ENCODE data around the gene CDK14. TPM values are rescaled to one million over a fixed set of nuclear protein-coding genes. Genes with fewer than 3 reads are reported as not detected.
A peak's percentile ranks its signal among the peaks of the same experiment; 100 is the strongest.
"Not testable (repeated sequence)": the region's sequence is repeated elsewhere in the genome, so short reads cannot be mapped to it uniquely, and the experiment has no call there.

The CDK14 gene
- total and polyA plus RNA-seq, 8 donors = 0.58 to 43.9 (median 12.2) TPM

- peaks cover 0 to 43% (median 24%) of the 10 kb centered on the region in 4 donors for H3K4me1 ChIP-seq
- no peaks in the 10 kb centered on the region for H3K9me3 ChIP-seq
- H3K4me3 ChIP-seq = no peak overlapping the region
- TF ChIP-seq, protein P1, sequence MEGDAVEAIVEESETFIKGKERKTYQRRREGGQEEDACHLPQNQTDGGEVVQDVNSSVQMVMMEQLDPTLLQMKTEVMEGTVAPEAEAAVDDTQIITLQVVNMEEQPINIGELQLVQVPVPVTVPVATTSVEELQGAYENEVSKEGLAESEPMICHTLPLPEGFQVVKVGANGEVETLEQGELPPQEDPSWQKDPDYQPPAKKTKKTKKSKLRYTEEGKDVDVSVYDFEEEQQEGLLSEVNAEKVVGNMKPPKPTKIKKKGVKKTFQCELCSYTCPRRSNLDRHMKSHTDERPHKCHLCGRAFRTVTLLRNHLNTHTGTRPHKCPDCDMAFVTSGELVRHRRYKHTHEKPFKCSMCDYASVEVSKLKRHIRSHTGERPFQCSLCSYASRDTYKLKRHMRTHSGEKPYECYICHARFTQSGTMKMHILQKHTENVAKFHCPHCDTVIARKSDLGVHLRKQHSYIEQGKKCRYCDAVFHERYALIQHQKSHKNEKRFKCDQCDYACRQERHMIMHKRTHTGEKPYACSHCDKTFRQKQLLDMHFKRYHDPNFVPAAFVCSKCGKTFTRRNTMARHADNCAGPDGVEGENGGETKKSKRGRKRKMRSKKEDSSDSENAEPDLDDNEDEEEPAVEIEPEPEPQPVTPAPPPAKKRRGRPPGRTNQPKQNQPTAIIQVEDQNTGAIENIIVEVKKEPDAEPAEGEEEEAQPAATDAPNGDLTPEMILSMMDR (IDR thresholded peaks at IDR 0.05) = no peak
- no peak for TF ChIP-seq POLR2AphosphoS5 (IDR thresholded peaks at IDR 0.05)
- TF ChIP-seq EP300 (IDR thresholded peaks at IDR 0.05) = no peak
- TF ChIP-seq POLR2A (IDR thresholded peaks at IDR 0.05) = no peak
- no peaks in the 10 kb centered on the region for H3K36me3 ChIP-seq
- WGBS, 5 donors = 38 to 59% (median 43%) methylated on average over 3 of the region's 3 CpGs
- peak overlapping the region in 1 of 5 donors; percentile 46 for H3K27ac ChIP-seq
- intact Hi-C loops (cut with DNase I; ENCODE audit: low total_unique reads) = loop anchor here (10.0 kb wide), 1 partner anchor 71 kb away; no protein-coding TSS in a partner anchor
- peak in 1 of 2 donors; percentile 61 for DNase-seq
- H3K27me3 ChIP-seq = no peaks in the 10 kb centered on the region
Observed at GRCh38 chr7:90626013-90626412, 29.9 kb downstream of the CDK14 start.

GRCh38 chr7:90629297-90629918 lies 33.3 kb downstream of the CDK14 start:
- intact Hi-C loops (cut with DNase I; ENCODE audit: low total_unique reads) = loop anchor here (10.0 kb wide), 1 partner anchor 75 kb away; no protein-coding TSS in a partner anchor
- DNase-seq = peak in 1 of 2 donors; percentile 67
- no peak overlapping the region for H3K4me3 ChIP-seq
- no peak for TF ChIP-seq POLR2A (IDR thresholded peaks at IDR 0.05)
- TF ChIP-seq, protein P1 (IDR thresholded peaks at IDR 0.05) = peak in 5 of 7 experiments; percentile 33 to 57 (median 45)
- no peak for TF ChIP-seq POLR2AphosphoS5 (IDR thresholded peaks at IDR 0.05)
- no peaks in the 10 kb centered on the region for H3K27me3 ChIP-seq
- no peaks in the 10 kb centered on the region for H3K9me3 ChIP-seq
- peaks cover 0 to 20% (median 13%) of the 10 kb centered on the region in 4 donors for H3K4me1 ChIP-seq
- H3K36me3 ChIP-seq = no peaks in the 10 kb centered on the region
- 87 to 95% (median 91%) methylated on average over 6 of the region's 6 CpGs for WGBS, 5 donors
- H3K27ac ChIP-seq = no peak overlapping the region

DNA sequence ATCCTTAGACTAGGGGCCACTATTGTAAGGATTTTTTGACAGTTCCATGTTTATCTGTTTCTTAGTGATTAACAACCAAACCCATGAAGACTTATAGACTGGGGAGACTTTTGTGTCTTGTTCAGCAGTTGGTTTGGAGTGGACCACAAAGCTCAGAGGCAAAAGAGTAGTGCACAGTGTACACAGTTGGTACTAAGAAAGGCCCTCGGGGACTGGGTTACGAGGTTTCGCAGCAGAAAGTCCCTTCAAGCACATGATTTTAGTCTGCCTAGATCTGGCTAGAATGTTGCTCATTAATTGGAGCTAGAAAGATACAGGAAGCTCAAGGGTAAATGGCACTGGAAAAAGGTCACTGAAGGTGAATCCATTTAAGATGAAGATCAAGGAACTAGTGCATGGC lies 35.4 kb downstream of the CDK14 start:
- TF ChIP-seq, protein P1 (IDR thresholded peaks at IDR 0.05) = no peak
- no peak for TF ChIP-seq POLR2AphosphoS5 (IDR thresholded peaks at IDR 0.05)
- TF ChIP-seq POLR2A (IDR thresholded peaks at IDR 0.05) = no peak
- TF ChIP-seq EP300 (IDR thresholded peaks at IDR 0.05) = no peak
- H3K4me3 ChIP-seq = no peak overlapping the region
- no peaks in the 10 kb centered on the region for H3K9me3 ChIP-seq
- H3K27ac ChIP-seq = no peak overlapping the region
- no peak for DNase-seq
- WGBS, 5 donors = 94 to 97% (median 95%) methylated on average over 3 of the region's 3 CpGs
- intact Hi-C loops (cut with DNase I; ENCODE audit: low total_unique reads) = no loop called here
- no peaks in the 10 kb centered on the region for H3K36me3 ChIP-seq
- H3K4me1 ChIP-seq = no peaks in the 10 kb centered on the region
- no peaks in the 10 kb centered on the region for H3K27me3 ChIP-seq

GRCh38 chr7:90639683-90640082 lies 43.6 kb downstream of the CDK14 start:
- H3K36me3 ChIP-seq; H3K4me1 ChIP-seq; DNase-seq; intact Hi-C loops (cut with DNase I; ENCODE audit: low total_unique reads); H3K4me3 ChIP-seq; H3K27ac ChIP-seq; H3K27me3 ChIP-seq: not testable (repeated sequence)
- WGBS, 5 donors = 94 to 97% (median 97%) methylated on average over 13 to 15 of the region's 17 CpGs
- peaks cover 0 to 17% (median 5%) of the 10 kb centered on the region in 4 donors for H3K9me3 ChIP-seq

DNA sequence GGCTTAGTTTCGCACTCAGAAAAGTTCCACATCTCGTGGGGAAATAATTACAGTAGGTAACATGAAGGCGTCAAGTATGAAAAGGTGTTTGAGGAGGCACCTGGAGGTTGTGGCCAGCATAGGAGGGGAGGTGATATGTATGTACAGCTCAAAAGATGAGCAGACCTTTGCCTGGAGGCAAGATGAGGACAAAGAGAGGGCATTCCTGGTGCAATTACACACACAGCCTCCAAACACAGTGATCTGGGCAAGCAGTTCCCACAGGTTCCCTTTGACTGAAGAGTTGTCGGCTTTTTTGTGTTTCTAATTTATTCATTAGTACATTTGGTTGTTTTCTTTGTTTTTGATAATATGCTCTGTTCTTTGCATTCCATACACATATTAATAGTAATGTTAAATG lies 46.9 kb downstream of the CDK14 start:
- Histone ChIP-seq H3K4me3 (no peak overlapping the region), H3K9me3 (peaks cover 0 to 17% (median 4%) of the 10 kb centered on the region in 4 donors), H3K27ac (no peak overlapping the region), H3K27me3 (no peaks in the 10 kb centered on the region), H3K4me1 (no peaks in the 10 kb centered on the region), H3K36me3 (no peaks in the 10 kb centered on the region)
- intact Hi-C loops (cut with DNase I; ENCODE audit: low total_unique reads) = no loop called here
- 87 to 94% (median 93%) methylated on average over 4 of the region's 4 CpGs for WGBS, 5 donors
- DNase-seq = no peak
- TF ChIP-seq, protein P1 (IDR thresholded peaks at IDR 0.05) = no peak
- TF ChIP-seq POLR2AphosphoS5 (IDR thresholded peaks at IDR 0.05) = no peak
- TF ChIP-seq POLR2A (IDR thresholded peaks at IDR 0.05) = no peak
- no peak for TF ChIP-seq EP300 (IDR thresholded peaks at IDR 0.05)

Data from stomach (tissue), 9 donors.